Prostate gland (tissue), 2 donors: ENCODE measurements around the gene MECP2.

ENCODE experiments used
- POLR2A ChIP-seq: fragments of 450-650 bp; IDR thresholded peaks from one replicate; pipeline ENCODE4 v1.6.1; 2016; ENCODE audit warnings: antibody characterized with exemption, mild to moderate bottlenecking
- TF ChIP-seq, protein P1 (sequence below), 4 experiments: fragments of 200-600 bp in 2 of 4; fragments of 450-650 bp in 2 of 4; sonication (generic) in 2 of 4; IDR thresholded peaks; 1 replicate in 3 of 4; 2 replicates in 1 of 4; pipeline ENCODE4 v1.5.1; 2016 to 2019; ENCODE audit warnings: antibody characterized with exemption in 4 of 4, mild to moderate bottlenecking in 2 of 4, moderate library complexity in 2 of 4

DNA sequence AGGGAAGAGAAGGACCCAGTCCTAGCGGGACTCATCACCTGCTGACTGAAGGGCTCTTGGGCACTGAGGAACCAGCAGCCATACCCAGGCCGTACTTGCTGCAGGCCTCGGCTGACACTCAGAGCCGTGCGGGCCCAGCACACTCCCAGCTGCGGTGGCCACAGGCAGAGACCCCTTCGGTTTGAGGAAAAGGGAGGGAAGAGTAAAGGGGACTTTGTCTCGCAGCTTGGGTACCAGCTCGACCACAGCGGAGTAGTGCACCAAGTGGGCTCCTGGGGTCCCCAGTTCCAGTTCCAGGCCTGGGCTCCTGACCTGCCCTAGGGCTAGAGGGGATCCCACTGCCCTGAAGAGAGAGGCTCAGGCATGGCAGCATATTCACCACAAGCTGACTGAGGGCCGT lies 28.6 kb upstream of the MECP2 start:
- TF ChIP-seq, protein P1, sequence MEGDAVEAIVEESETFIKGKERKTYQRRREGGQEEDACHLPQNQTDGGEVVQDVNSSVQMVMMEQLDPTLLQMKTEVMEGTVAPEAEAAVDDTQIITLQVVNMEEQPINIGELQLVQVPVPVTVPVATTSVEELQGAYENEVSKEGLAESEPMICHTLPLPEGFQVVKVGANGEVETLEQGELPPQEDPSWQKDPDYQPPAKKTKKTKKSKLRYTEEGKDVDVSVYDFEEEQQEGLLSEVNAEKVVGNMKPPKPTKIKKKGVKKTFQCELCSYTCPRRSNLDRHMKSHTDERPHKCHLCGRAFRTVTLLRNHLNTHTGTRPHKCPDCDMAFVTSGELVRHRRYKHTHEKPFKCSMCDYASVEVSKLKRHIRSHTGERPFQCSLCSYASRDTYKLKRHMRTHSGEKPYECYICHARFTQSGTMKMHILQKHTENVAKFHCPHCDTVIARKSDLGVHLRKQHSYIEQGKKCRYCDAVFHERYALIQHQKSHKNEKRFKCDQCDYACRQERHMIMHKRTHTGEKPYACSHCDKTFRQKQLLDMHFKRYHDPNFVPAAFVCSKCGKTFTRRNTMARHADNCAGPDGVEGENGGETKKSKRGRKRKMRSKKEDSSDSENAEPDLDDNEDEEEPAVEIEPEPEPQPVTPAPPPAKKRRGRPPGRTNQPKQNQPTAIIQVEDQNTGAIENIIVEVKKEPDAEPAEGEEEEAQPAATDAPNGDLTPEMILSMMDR (IDR thresholded peaks at IDR 0.05): no peak
- TF ChIP-seq POLR2A: no peak
